GM23338 (cell line): ENCODE measurements around the gene TMPRSS2. TPM values are rescaled to one million over a fixed set of nuclear protein-coding genes. Genes with fewer than 3 reads are reported as not detected.

Experiments used
- ATAC-seq: fragments of 200-7000 bp; cut with Tn5 transposase; 3 replicates; pipeline ENCODE4 v1.9.1; 2020
- DNase-seq: peaks from one replicate; pipeline ENCODE4 v3.0.0-alpha.2; 2015; ENCODE audit warnings: low spot score
- H2AFZ ChIP-seq: fragments of 200-600 bp; sonication (generic); 2 replicates; pipeline ENCODE4 v1.8.0; 2016; ENCODE audit warnings: antibody characterized with exemption, mild to moderate bottlenecking, moderate library complexity
- H3F3A ChIP-seq: fragments of 200-600 bp; sonication (generic); replicated peaks from 2 replicates; pipeline ENCODE4 v1.8.0; 2017; ENCODE audit warnings: antibody characterized with exemption, mixed run types, low read depth
- H3K27ac ChIP-seq: fragments of 200-600 bp; sonication (generic); 2 replicates; pipeline ENCODE4 v1.6.1; 2016; ENCODE audit warnings: low read depth
- H3K27me3 ChIP-seq: fragments of 200-600 bp; sonication (generic); 2 replicates; pipeline ENCODE4 v1.8.0; 2016; ENCODE audit warnings: mild to moderate bottlenecking, mixed run types, moderate library complexity; ENCODE audit not compliant: insufficient read depth
- H3K36me3 ChIP-seq: fragments of 200-600 bp; sonication (generic); 2 replicates; pipeline ENCODE4 v1.8.0; 2016; ENCODE audit warnings: mild to moderate bottlenecking; ENCODE audit not compliant: insufficient read depth
- H3K4me1 ChIP-seq: fragments of 200-600 bp; sonication (generic); 2 replicates; pipeline ENCODE4 v1.8.0; 2016; ENCODE audit warnings: mild to moderate bottlenecking, moderate library complexity; ENCODE audit not compliant: insufficient read depth
- H3K4me2 ChIP-seq: fragments of 200-600 bp; sonication (generic); 2 replicates; pipeline ENCODE4 v1.7.1; 2017; ENCODE audit warnings: mixed run types
- H3K4me3 ChIP-seq: fragments of 200-600 bp; sonication (generic); 2 replicates; pipeline ENCODE4 v1.6.1; 2016; ENCODE audit warnings: mixed run types
- H3K79me2 ChIP-seq: fragments of 200-600 bp; sonication (generic); replicated peaks from 2 replicates; pipeline ENCODE4 v1.8.0; 2017; ENCODE audit warnings: mild to moderate bottlenecking; ENCODE audit not compliant: insufficient read depth
- H3K9me2 ChIP-seq: fragments of 200-600 bp; sonication (generic); 2 replicates; pipeline ENCODE4 v1.8.0; 2017; ENCODE audit not compliant: insufficient read depth
- H4K20me1 ChIP-seq: fragments of 200-600 bp; sonication (generic); replicated peaks from 2 replicates; pipeline ENCODE4 v1.8.0; 2017; ENCODE audit warnings: mild to moderate bottlenecking; ENCODE audit not compliant: insufficient read depth
- H3K27ac Mint-ChIP-seq: 2 replicates; pipeline ENCODE4 v1.8.0; 2020; ENCODE audit warnings: inconsistent platforms, mild to moderate bottlenecking, moderate library complexity, mixed read lengths
- H3K27me3 Mint-ChIP-seq: 3 replicates; pipeline ENCODE4 v1.8.0; 2022; ENCODE audit warnings: low read depth, mild to moderate bottlenecking, moderate library complexity, mixed read lengths, inconsistent platforms; ENCODE audit not compliant: insufficient read depth, poor library complexity
- H3K36me3 Mint-ChIP-seq: 3 replicates; pipeline ENCODE4 v1.8.0; 2021; ENCODE audit warnings: low read depth, mild to moderate bottlenecking, inconsistent platforms, moderate library complexity, mixed read lengths
- H3K4me1 Mint-ChIP-seq: 3 replicates; pipeline ENCODE4 v1.8.0; 2020; ENCODE audit warnings: mild to moderate bottlenecking, inconsistent platforms, mixed read lengths
- H3K4me3 Mint-ChIP-seq: 3 replicates; pipeline ENCODE4 v1.8.0; 2021; ENCODE audit warnings: moderate library complexity, mild to moderate bottlenecking, inconsistent platforms, mixed read lengths
- H3K9me3 Mint-ChIP-seq: 3 replicates; pipeline ENCODE4 v1.8.0; 2020; ENCODE audit warnings: moderate library complexity, mild to moderate bottlenecking, inconsistent platforms, mixed read lengths
- CREB1 ChIP-seq: fragments of 250-450 bp; sonication (Bioruptor Pico); IDR thresholded peaks from 2 replicates; pipeline ENCODE4 v1.5.0; 2020; ENCODE audit warnings: low read depth, mild to moderate bottlenecking, moderate library complexity
- EZH2 ChIP-seq: fragments of 200-600 bp; sonication (generic); IDR thresholded peaks from one replicate; pipeline ENCODE4 v1.8.0; 2017; ENCODE audit warnings: antibody characterized with exemption, mild to moderate bottlenecking, low read depth; ENCODE audit not compliant: unreplicated experiment
- EZH2phosphoT487 ChIP-seq: fragments of 200-600 bp; sonication (generic); IDR thresholded peaks from one replicate; pipeline ENCODE4 v1.8.1; 2018; ENCODE audit warnings: antibody characterized with exemption; ENCODE audit not compliant: unreplicated experiment
- JUNB ChIP-seq: IDR thresholded peaks from one replicate; pipeline ENCODE4 v1.6.1; 2016; ENCODE audit warnings: antibody characterized with exemption; ENCODE audit not compliant: unreplicated experiment
- NANOG ChIP-seq: IDR thresholded peaks from 2 replicates; pipeline ENCODE4 v1.6.1; 2016; ENCODE audit warnings: antibody characterized with exemption, borderline replicate concordance
- POLR2AphosphoS5 ChIP-seq: IDR thresholded peaks from 2 replicates; pipeline ENCODE4 v1.6.1; 2016; ENCODE audit warnings: antibody characterized with exemption, low read depth
- STAT1 ChIP-seq: IDR thresholded peaks from one replicate; pipeline ENCODE4 v1.6.1; 2016; ENCODE audit warnings: antibody characterized with exemption; ENCODE audit not compliant: unreplicated experiment
- ZNF114 ChIP-seq: fragments of 250-450 bp; sonication (Bioruptor Pico); IDR thresholded peaks from 2 replicates; pipeline ENCODE4 v1.5.0; 2020; ENCODE audit warnings: mild to moderate bottlenecking, moderate library complexity
- polyA plus RNA-seq: library from polyadenylated mRNA; unstranded; fragments of >200 nt; fragmentation: Nextera tagmentation; extraction: Ambion mirVana; gene quantifications from 2 replicates; pipeline ENCODE4 v1.2.1, GENCODE V29; 2016
- total RNA-seq: library from RNA; depleted of rRNA; stranded (reverse); fragments of >200 nt; shearing (Covaris generic); gene quantifications from 2 replicates; pipeline ENCODE4 v1.2.3, GENCODE V29; 2014
- TF ChIP-seq, protein P1 (sequence below), 2 experiments: fragments of 200-600 bp in 1 of 2; sonication (generic) in 1 of 2; conservative IDR thresholded peaks; 2 replicates each; pipeline versions ENCODE4 v1.5.1 to v1.6.1; 2016 to 2017; ENCODE audit warnings: antibody characterized with exemption in 2 of 2, low read depth in 2 of 2, mild to moderate bottlenecking in 2 of 2, moderate library complexity in 1 of 2
- TF ChIP-seq, protein P2 (sequence below): IDR thresholded peaks from one replicate; pipeline ENCODE4 v1.6.1; 2018; ENCODE audit warnings: antibody characterized with exemption; ENCODE audit not compliant: unreplicated experiment
- TF ChIP-seq, protein P3 (sequence below): fragments of 250-450 bp; sonication (Bioruptor Pico); IDR thresholded peaks from 2 replicates; pipeline ENCODE4 v1.5.0; 2020; ENCODE audit warnings: mild to moderate bottlenecking, moderate library complexity
- TF ChIP-seq, protein P4 (sequence below): IDR thresholded peaks from 2 replicates; pipeline ENCODE4 v1.6.1; 2016; ENCODE audit warnings: antibody characterized with exemption

TMPRSS2 gene
- total and polyA plus RNA-seq, 2 experiments from 2014 or later: 2.3 to 4.9 TPM

DNA sequence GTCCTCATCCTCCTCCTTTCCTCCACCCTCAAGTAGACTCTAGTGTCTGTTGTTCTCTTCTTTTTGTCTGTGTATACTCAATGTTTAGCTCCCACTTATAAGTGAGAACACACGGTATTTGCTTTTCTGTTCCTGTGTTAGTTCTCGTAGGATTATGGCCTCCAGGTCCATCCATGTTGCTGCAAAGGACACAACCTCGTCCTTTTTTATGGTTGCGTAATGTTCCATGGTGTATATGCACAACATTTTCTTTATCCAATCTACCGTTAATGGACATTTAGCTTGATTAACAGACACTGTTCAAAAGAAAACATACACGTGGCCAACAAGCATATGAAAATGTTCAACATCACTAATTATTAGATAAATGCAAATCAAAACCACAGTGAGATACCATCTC, 44.3 kb upstream of the TMPRSS2 start:
- H3K36me3 ChIP-seq: no peaks in the 10 kb centered on the region
- no peaks in the 10 kb centered on the region for H3K4me1 Mint-ChIP-seq
- H3K27ac ChIP-seq: no peak overlapping the region

More for the DNA sequence above, 44.3 kb upstream of the TMPRSS2 start:
- no peak for ATAC-seq
- H4K20me1 ChIP-seq: no peaks in the 10 kb centered on the region
- no peaks in the 10 kb centered on the region for H3F3A ChIP-seq
- no peak overlapping the region for H3K4me3 ChIP-seq
- no peaks in the 10 kb centered on the region; the same call in 2 of the 3 replicates for H3K9me3 Mint-ChIP-seq
- no peaks in the 10 kb centered on the region for H3K27me3 Mint-ChIP-seq
- H3K27me3 ChIP-seq: no peaks in the 10 kb centered on the region
- no peaks in the 10 kb centered on the region for H3K9me2 ChIP-seq
- TF ChIP-seq, protein P1, sequence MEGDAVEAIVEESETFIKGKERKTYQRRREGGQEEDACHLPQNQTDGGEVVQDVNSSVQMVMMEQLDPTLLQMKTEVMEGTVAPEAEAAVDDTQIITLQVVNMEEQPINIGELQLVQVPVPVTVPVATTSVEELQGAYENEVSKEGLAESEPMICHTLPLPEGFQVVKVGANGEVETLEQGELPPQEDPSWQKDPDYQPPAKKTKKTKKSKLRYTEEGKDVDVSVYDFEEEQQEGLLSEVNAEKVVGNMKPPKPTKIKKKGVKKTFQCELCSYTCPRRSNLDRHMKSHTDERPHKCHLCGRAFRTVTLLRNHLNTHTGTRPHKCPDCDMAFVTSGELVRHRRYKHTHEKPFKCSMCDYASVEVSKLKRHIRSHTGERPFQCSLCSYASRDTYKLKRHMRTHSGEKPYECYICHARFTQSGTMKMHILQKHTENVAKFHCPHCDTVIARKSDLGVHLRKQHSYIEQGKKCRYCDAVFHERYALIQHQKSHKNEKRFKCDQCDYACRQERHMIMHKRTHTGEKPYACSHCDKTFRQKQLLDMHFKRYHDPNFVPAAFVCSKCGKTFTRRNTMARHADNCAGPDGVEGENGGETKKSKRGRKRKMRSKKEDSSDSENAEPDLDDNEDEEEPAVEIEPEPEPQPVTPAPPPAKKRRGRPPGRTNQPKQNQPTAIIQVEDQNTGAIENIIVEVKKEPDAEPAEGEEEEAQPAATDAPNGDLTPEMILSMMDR (conservative IDR thresholded peaks at IDR 0.05; ENCODE audit: low read depth in 2 of 2): no peak
- TF ChIP-seq POLR2AphosphoS5 (no peak), CREB1 (CRISPR knock-in tag) (no peak), EZH2 (no peak), JUNB (no peak), EZH2phosphoT487 (no peak), NANOG (no peak), STAT1 (no peak), ZNF114 (CRISPR knock-in tag) (no peak)
- TF ChIP-seq, protein P2, sequence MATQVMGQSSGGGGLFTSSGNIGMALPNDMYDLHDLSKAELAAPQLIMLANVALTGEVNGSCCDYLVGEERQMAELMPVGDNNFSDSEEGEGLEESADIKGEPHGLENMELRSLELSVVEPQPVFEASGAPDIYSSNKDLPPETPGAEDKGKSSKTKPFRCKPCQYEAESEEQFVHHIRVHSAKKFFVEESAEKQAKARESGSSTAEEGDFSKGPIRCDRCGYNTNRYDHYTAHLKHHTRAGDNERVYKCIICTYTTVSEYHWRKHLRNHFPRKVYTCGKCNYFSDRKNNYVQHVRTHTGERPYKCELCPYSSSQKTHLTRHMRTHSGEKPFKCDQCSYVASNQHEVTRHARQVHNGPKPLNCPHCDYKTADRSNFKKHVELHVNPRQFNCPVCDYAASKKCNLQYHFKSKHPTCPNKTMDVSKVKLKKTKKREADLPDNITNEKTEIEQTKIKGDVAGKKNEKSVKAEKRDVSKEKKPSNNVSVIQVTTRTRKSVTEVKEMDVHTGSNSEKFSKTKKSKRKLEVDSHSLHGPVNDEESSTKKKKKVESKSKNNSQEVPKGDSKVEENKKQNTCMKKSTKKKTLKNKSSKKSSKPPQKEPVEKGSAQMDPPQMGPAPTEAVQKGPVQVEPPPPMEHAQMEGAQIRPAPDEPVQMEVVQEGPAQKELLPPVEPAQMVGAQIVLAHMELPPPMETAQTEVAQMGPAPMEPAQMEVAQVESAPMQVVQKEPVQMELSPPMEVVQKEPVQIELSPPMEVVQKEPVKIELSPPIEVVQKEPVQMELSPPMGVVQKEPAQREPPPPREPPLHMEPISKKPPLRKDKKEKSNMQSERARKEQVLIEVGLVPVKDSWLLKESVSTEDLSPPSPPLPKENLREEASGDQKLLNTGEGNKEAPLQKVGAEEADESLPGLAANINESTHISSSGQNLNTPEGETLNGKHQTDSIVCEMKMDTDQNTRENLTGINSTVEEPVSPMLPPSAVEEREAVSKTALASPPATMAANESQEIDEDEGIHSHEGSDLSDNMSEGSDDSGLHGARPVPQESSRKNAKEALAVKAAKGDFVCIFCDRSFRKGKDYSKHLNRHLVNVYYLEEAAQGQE: no peak
- TF ChIP-seq, protein P3, sequence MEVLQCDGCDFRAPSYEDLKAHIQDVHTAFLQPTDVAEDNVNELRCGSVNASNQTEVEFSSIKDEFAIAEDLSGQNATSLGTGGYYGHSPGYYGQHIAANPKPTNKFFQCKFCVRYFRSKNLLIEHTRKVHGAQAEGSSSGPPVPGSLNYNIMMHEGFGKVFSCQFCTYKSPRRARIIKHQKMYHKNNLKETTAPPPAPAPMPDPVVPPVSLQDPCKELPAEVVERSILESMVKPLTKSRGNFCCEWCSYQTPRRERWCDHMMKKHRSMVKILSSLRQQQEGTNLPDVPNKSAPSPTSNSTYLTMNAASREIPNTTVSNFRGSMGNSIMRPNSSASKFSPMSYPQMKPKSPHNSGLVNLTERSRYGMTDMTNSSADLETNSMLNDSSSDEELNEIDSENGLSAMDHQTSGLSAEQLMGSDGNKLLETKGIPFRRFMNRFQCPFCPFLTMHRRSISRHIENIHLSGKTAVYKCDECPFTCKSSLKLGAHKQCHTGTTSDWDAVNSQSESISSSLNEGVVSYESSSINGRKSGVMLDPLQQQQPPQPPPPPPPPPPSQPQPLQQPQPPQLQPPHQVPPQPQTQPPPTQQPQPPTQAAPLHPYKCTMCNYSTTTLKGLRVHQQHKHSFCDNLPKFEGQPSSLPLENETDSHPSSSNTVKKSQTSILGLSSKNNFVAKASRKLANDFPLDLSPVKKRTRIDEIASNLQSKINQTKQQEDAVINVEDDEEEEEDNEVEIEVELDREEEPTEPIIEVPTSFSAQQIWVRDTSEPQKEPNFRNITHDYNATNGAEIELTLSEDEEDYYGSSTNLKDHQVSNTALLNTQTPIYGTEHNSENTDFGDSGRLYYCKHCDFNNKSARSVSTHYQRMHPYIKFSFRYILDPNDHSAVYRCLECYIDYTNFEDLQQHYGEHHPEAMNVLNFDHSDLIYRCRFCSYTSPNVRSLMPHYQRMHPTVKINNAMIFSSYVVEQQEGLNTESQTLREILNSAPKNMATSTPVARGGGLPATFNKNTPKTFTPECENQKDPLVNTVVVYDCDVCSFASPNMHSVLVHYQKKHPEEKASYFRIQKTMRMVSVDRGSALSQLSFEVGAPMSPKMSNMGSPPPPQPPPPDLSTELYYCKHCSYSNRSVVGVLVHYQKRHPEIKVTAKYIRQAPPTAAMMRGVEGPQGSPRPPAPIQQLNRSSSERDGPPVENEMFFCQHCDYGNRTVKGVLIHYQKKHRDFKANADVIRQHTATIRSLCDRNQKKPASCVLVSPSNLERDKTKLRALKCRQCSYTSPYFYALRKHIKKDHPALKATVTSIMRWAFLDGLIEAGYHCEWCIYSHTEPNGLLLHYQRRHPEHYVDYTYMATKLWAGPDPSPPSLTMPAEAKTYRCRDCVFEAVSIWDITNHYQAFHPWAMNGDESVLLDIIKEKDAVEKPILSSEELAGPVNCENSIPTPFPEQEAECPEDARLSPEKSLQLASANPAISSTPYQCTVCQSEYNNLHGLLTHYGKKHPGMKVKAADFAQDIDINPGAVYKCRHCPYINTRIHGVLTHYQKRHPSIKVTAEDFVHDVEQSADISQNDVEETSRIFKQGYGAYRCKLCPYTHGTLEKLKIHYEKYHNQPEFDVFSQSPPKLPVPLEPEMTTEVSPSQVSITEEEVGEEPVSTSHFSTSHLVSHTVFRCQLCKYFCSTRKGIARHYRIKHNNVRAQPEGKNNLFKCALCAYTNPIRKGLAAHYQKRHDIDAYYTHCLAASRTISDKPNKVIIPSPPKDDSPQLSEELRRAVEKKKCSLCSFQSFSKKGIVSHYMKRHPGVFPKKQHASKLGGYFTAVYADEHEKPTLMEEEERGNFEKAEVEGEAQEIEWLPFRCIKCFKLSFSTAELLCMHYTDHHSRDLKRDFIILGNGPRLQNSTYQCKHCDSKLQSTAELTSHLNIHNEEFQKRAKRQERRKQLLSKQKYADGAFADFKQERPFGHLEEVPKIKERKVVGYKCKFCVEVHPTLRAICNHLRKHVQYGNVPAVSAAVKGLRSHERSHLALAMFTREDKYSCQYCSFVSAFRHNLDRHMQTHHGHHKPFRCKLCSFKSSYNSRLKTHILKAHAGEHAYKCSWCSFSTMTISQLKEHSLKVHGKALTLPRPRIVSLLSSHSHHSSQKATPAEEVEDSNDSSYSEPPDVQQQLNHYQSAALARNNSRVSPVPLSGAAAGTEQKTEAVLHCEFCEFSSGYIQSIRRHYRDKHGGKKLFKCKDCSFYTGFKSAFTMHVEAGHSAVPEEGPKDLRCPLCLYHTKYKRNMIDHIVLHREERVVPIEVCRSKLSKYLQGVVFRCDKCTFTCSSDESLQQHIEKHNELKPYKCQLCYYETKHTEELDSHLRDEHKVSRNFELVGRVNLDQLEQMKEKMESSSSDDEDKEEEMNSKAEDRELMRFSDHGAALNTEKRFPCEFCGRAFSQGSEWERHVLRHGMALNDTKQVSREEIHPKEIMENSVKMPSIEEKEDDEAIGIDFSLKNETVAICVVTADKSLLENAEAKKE (CRISPR knock-in tag): no peak
- TF ChIP-seq, protein P4, sequence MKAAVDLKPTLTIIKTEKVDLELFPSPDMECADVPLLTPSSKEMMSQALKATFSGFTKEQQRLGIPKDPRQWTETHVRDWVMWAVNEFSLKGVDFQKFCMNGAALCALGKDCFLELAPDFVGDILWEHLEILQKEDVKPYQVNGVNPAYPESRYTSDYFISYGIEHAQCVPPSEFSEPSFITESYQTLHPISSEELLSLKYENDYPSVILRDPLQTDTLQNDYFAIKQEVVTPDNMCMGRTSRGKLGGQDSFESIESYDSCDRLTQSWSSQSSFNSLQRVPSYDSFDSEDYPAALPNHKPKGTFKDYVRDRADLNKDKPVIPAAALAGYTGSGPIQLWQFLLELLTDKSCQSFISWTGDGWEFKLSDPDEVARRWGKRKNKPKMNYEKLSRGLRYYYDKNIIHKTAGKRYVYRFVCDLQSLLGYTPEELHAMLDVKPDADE: no peak
- no peak overlapping the region for H3K27ac Mint-ChIP-seq
- no peaks in the 10 kb centered on the region for H3K79me2 ChIP-seq
- no peaks in the 10 kb centered on the region for H3K36me3 Mint-ChIP-seq
- no peak for DNase-seq
- no peak overlapping the region for H3K4me3 Mint-ChIP-seq
- H3K4me1 ChIP-seq: no peaks in the 10 kb centered on the region
- no peak overlapping the region for H2AFZ ChIP-seq
- no peak overlapping the region for H3K4me2 ChIP-seq
